OCI-LY1 (cell line): ENCODE results near the gene TTC17.

Source experiments
- H2AFZ ChIP-seq: fragments of 200-600 bp; sonication (generic), shearing (Covaris generic); 2 replicates; pipeline ENCODE4 v1.6.0; 2014; ENCODE audit warnings: antibody characterized with exemption, mild to moderate bottlenecking, low read length
- H3F3A ChIP-seq: fragments of 200-600 bp; sonication (generic), shearing (Covaris generic); 2 replicates; pipeline ENCODE4 v1.6.0; 2014; ENCODE audit warnings: mild to moderate bottlenecking, antibody characterized with exemption, low read length, moderate library complexity; ENCODE audit not compliant: insufficient read depth
- H3K27ac ChIP-seq: fragments of 200-600 bp; sonication (generic); 2 replicates; pipeline ENCODE4 v1.5.1; 2014; ENCODE audit warnings: low read length, mixed run types, mild to moderate bottlenecking, low read depth; ENCODE audit not compliant: poor library complexity, severe bottlenecking
- H3K27me3 ChIP-seq: fragments of 200-600 bp; sonication (generic); 2 replicates; pipeline ENCODE4 v1.6.0; 2014; ENCODE audit warnings: antibody characterized with exemption, mild to moderate bottlenecking, low read length, moderate library complexity; ENCODE audit not compliant: insufficient read depth
- H3K36me3 ChIP-seq: fragments of 200-600 bp; sonication (generic); 2 replicates; pipeline ENCODE4 v1.6.1; 2014; ENCODE audit warnings: mild to moderate bottlenecking, antibody characterized with exemption, low read length, moderate library complexity, mixed read lengths; ENCODE audit not compliant: insufficient read depth
- H3K4me1 ChIP-seq: fragments of 200-600 bp; sonication (generic); 2 replicates; pipeline ENCODE4 v1.5.1; 2014; ENCODE audit warnings: mild to moderate bottlenecking, low read length, moderate library complexity; ENCODE audit not compliant: insufficient read depth, severe bottlenecking
- H3K4me2 ChIP-seq: fragments of 200-600 bp; sonication (generic), shearing (Covaris generic); 2 replicates; pipeline ENCODE4 v1.6.1; 2014; ENCODE audit warnings: low read length
- H3K4me3 ChIP-seq: fragments of 200-600 bp; sonication (generic); 2 replicates; pipeline ENCODE4 v1.5.1; 2014; ENCODE audit warnings: low read length, low read depth, mild to moderate bottlenecking, mixed read lengths; ENCODE audit not compliant: poor library complexity, severe bottlenecking
- H3K79me2 ChIP-seq: fragments of 200-600 bp; shearing (Covaris generic); 2 replicates; pipeline ENCODE4 v1.6.1; 2016; ENCODE audit warnings: mixed run types, low read length, mixed read lengths; ENCODE audit not compliant: insufficient read depth
- H3K9ac ChIP-seq: fragments of 200-600 bp; sonication (generic), shearing (Covaris generic); 2 replicates; pipeline ENCODE4 v1.6.1; 2014; ENCODE audit warnings: mild to moderate bottlenecking, low read length, mixed read lengths
- H3K9me2 ChIP-seq: fragments of 200-600 bp; sonication (generic), shearing (Covaris generic); 2 replicates; pipeline ENCODE4 v1.6.1; 2014; ENCODE audit warnings: low read depth, mild to moderate bottlenecking, low read length, mixed read lengths
- H3K9me3 ChIP-seq: fragments of 200-600 bp; shearing (Covaris generic); 2 replicates; pipeline ENCODE4 v1.6.1; 2014; ENCODE audit warnings: low read length, mixed read lengths
- H4K20me1 ChIP-seq: fragments of 200-600 bp; sonication (generic), shearing (Covaris generic); 2 replicates; pipeline ENCODE4 v1.6.0; 2016; ENCODE audit warnings: mild to moderate bottlenecking, low read length; ENCODE audit not compliant: insufficient read depth
- EZH2 ChIP-seq: fragments of 200-600 bp; sonication (generic), shearing (Covaris generic); IDR thresholded peaks from 2 replicates; pipeline ENCODE4 v1.8.0; 2017; ENCODE audit warnings: borderline replicate concordance, mixed run types, mild to moderate bottlenecking, antibody characterized with exemption, low read length, moderate library complexity, mixed read lengths
- TF ChIP-seq, protein P1 (sequence below): fragments of 200-600 bp; sonication (generic), shearing (Covaris generic); IDR thresholded peaks from 2 replicates; pipeline ENCODE4 v1.5.1; 2017; ENCODE audit warnings: mild to moderate bottlenecking, antibody characterized with exemption, low read length, moderate library complexity, mixed read lengths

Gene TTC17

DNA sequence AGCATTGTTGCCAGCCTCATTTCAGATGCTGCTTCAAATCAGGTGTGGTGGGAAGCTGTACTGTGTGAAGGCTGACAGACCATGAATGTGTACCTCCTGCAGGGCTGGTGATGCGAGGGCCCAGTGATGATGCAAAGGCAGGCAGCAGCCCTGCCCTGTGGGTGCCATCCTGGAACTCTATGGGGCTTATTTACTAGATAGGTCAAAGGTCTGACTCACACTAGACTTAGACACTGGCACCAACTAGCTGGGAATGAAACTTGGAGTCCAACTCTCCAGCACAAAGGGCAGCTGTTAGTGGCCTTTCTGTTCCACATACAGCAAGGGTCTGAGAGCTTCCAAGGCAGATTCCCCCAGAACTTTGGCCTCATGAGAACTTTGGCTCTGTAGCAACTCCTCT is 138.4 kb downstream of the TTC17 start:
- no peak overlapping the region for H3K9ac ChIP-seq
- no peaks in the 10 kb centered on the region for H3K9me3 ChIP-seq
- no peaks in the 10 kb centered on the region for H3K4me1 ChIP-seq
- H4K20me1 ChIP-seq, result no peaks in the 10 kb centered on the region
- peaks cover 13% of the 10 kb centered on the region; the same call in 1 of the 2 replicates for H3K36me3 ChIP-seq
- no peaks in the 10 kb centered on the region for H3F3A ChIP-seq
- H3K27me3 ChIP-seq, result 0 out of 2 replicates have a peak, but pooled peaks cover 4% of the 10 kb centered on the region
- no peak overlapping the region for H3K27ac ChIP-seq
- TF ChIP-seq, protein P1, sequence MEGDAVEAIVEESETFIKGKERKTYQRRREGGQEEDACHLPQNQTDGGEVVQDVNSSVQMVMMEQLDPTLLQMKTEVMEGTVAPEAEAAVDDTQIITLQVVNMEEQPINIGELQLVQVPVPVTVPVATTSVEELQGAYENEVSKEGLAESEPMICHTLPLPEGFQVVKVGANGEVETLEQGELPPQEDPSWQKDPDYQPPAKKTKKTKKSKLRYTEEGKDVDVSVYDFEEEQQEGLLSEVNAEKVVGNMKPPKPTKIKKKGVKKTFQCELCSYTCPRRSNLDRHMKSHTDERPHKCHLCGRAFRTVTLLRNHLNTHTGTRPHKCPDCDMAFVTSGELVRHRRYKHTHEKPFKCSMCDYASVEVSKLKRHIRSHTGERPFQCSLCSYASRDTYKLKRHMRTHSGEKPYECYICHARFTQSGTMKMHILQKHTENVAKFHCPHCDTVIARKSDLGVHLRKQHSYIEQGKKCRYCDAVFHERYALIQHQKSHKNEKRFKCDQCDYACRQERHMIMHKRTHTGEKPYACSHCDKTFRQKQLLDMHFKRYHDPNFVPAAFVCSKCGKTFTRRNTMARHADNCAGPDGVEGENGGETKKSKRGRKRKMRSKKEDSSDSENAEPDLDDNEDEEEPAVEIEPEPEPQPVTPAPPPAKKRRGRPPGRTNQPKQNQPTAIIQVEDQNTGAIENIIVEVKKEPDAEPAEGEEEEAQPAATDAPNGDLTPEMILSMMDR, result no peak
- no peak for TF ChIP-seq EZH2
- no peak overlapping the region for H3K4me2 ChIP-seq
- no peaks in the 10 kb centered on the region for H3K9me2 ChIP-seq
- no peak overlapping the region for H2AFZ ChIP-seq
- H3K79me2 ChIP-seq, result no peaks in the 10 kb centered on the region
- H3K4me3 ChIP-seq, result no peak overlapping the region

DNA sequence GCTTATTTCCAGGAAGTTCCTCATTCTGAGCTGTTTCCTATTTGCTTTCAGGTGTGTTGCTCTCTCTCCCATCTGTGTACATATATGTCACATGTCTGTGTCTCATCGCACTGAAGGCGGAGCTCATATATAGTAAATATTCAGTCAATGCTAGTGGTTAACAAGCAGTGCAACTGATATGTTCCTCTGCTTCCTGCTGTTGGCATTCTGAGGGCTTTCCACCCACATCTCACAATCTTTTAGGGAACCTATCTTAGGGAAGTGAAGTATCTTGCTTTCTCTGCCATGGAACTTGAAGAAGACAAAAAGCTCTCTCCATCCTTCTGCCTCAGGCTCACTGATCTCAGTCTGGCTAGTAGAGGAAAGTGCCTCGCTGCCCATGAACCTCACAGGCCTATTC is 139.8 kb downstream of the TTC17 start:
- H3K9me3 ChIP-seq, result no peaks in the 10 kb centered on the region

DNA sequence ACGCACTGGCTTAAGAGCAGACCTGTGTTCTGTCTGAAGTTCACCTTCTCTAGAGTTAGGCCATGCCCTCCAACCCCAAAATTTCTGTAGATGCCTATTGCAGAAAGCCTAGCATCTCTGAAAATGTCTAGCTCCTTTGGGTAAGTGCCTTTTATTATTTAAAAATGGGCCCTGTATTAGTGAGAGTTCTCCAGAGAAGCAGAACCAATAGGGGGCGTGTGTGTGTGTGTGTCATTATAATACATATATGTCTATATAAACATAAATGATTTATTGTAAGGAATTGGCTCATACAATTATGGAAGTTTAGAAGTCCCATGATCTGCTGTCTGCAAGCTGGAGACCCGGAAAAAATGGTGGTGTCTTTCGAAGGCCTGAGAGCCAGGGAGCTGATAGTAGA is 144.7 kb downstream of the TTC17 start:
- no peak overlapping the region for H3K9ac ChIP-seq
- H3K79me2 ChIP-seq, result no peaks in the 10 kb centered on the region
- no peak overlapping the region for H3K27ac ChIP-seq

More for the DNA sequence above, 139.8 kb downstream of the TTC17 start:
- H3K27ac ChIP-seq, result no peak overlapping the region
- H3K9ac ChIP-seq, result no peak overlapping the region
- no peak overlapping the region for H3K4me2 ChIP-seq
- no peaks in the 10 kb centered on the region for H3K9me2 ChIP-seq
- H3F3A ChIP-seq, result no peaks in the 10 kb centered on the region
- no peak overlapping the region for H2AFZ ChIP-seq
- H3K36me3 ChIP-seq, result peaks cover 6% of the 10 kb centered on the region; the same call in 1 of the 2 replicates
- 0 out of 2 replicates have a peak, but pooled peaks cover 4% of the 10 kb centered on the region for H3K27me3 ChIP-seq
- H4K20me1 ChIP-seq, result no peaks in the 10 kb centered on the region
- TF ChIP-seq, protein P1, result no peak
- no peak for TF ChIP-seq EZH2
- H3K4me3 ChIP-seq, result no peak overlapping the region
- no peaks in the 10 kb centered on the region for H3K4me1 ChIP-seq
- H3K79me2 ChIP-seq, result no peaks in the 10 kb centered on the region

More for the DNA sequence above, 144.7 kb downstream of the TTC17 start:
- Histone ChIP-seq H3K9me3 (no peaks in the 10 kb centered on the region), H3K4me2 (no peak overlapping the region), H3K4me3 (no peak overlapping the region), H3K4me1 (no peaks in the 10 kb centered on the region), H3K36me3 (no peaks in the 10 kb centered on the region), H4K20me1 (no peaks in the 10 kb centered on the region), H3K9me2 (no peaks in the 10 kb centered on the region), H3K27me3 (0 out of 2 replicates have a peak, but pooled peaks cover 4% of the 10 kb centered on the region), H2AFZ (no peak overlapping the region), H3F3A (no peaks in the 10 kb centered on the region)
- TF ChIP-seq, protein P1, result peak; percentile 36
- TF ChIP-seq EZH2, result no peak
